K562 (cell line): Measurements from ENCODE around the gene FAM120B. TPM values are rescaled to one million over a fixed set of nuclear protein-coding genes. Genes with fewer than 3 reads are reported as not detected.

Experiments used
- ATAC-seq: fragments of 200-7000 bp; cut with Tn5 transposase; 3 replicates; pipeline ENCODE4 v1.9.1; 2020; ENCODE audit warnings: moderate library complexity
- BruUV-seq: library from RNA; stranded (reverse); fragments of 400-500 nt; replicated peaks from 2 replicates; lab custom pipeline; 2021; lab: Mats Ljungman, UMichigan
- CTCF ChIA-PET: fragments of 300-600 bp; formaldehyde crosslinking; extraction: SDS; loops from one replicate; lab custom pipeline; 2021; ENCODE audit warnings: low intra/inter-chr PET ratio; lab: Yijun Ruan, JAX
- POLR2A ChIA-PET: fragments of 300-600, 350-650 bp; sonication (Branson Sonifier 250); formaldehyde crosslinking; extraction: SDS; loops from one replicate; lab custom pipeline; 2021; ENCODE audit warnings: antibody characterized with exemption, inconsistent platforms; lab: Yijun Ruan, JAX
- DNase-seq, 4 experiments: peaks; one replicate each; pipeline versions ENCODE4 v3.0.0 to v3.0.0-alpha.2; 2011 to 2018; ENCODE audit warnings: low spot score in 3 of 4, mixed read lengths in 3 of 4; ENCODE audit errors: extremely low read depth in 1 of 4
- FAIRE-seq: peaks from 2 replicates; lab custom pipeline; 2011; peaks lifted over from hg19 to GRCh38; lab: Jason Lieb, UNC
- H2AFZ ChIP-seq: 2 replicates; pipeline ENCODE4 v1.6.0; 2011; ENCODE audit warnings: low read depth, low read length, control low read depth, inconsistent platforms
- H3K27ac ChIP-seq: fragments of 200-600 bp; 3 replicates; pipeline ENCODE4 v1.8.0; 2011; ENCODE audit warnings: low read depth, mild to moderate bottlenecking, control low read depth, inconsistent platforms, low read length, moderate library complexity, mixed read lengths; ENCODE audit errors: extremely low read depth
- H3K27me3 ChIP-seq, 2 experiments: fragments of 300-600 bp in 1 of 2; 2 replicates in 1 of 2; 3 replicates in 1 of 2; pipeline versions ENCODE4 v1.6.0 to v1.8.0; 2011; ENCODE audit warnings: inconsistent platforms in 2 of 2, low read length in 2 of 2, mild to moderate bottlenecking in 1 of 2, mixed read lengths in 1 of 2, moderate library complexity in 1 of 2; ENCODE audit not compliant: control insufficient read depth in 2 of 2, insufficient read depth in 2 of 2
- H3K36me3 ChIP-seq: fragments of 300-600 bp; 3 replicates; pipeline ENCODE4 v1.8.0; 2011; ENCODE audit warnings: mild to moderate bottlenecking, low read length, inconsistent platforms; ENCODE audit not compliant: control insufficient read depth, insufficient read depth
- H3K4me1 ChIP-seq, 2 experiments: fragments of 200-600 bp in 1 of 2; replicated peaks in 1 of 2; 2 replicates in 1 of 2; 3 replicates in 1 of 2; pipeline versions ENCODE4 v1.5.1 to v1.8.0; 2011; ENCODE audit warnings: inconsistent platforms in 2 of 2, low read length in 2 of 2, mild to moderate bottlenecking in 1 of 2, mixed read lengths in 1 of 2, moderate library complexity in 1 of 2; ENCODE audit not compliant: control insufficient read depth in 2 of 2, insufficient read depth in 2 of 2
- H3K4me2 ChIP-seq: 2 replicates; pipeline ENCODE4 v1.6.1; 2011; ENCODE audit warnings: low read length, control low read depth, inconsistent platforms, mixed read lengths; ENCODE audit not compliant: insufficient read depth
- H3K4me3 ChIP-seq: fragments of 200-600 bp; sonication (generic), shearing (Covaris generic); 2 replicates; pipeline ENCODE4 v1.5.1; 2016; ENCODE audit warnings: control low read depth, inconsistent platforms
- H3K79me2 ChIP-seq: fragments of 200-600 bp; 3 replicates; pipeline ENCODE4 v1.8.0; 2011; ENCODE audit warnings: low read length, inconsistent platforms; ENCODE audit not compliant: control insufficient read depth, insufficient read depth
- H3K9ac ChIP-seq, 2 experiments: 2 replicates each; pipeline versions ENCODE4 v1.6.0 to v1.6.1; 2011; ENCODE audit warnings: low read depth in 2 of 2, low read length in 2 of 2, control low read depth in 1 of 2, inconsistent platforms in 1 of 2, mild to moderate bottlenecking in 1 of 2, mixed read lengths in 1 of 2; ENCODE audit not compliant: insufficient read depth in 1 of 2
- H3K9me1 ChIP-seq: one replicate; pipeline ENCODE4 v1.6.0; 2011; ENCODE audit warnings: inconsistent platforms, mild to moderate bottlenecking, low read length, moderate library complexity; ENCODE audit not compliant: control insufficient read depth, insufficient read depth
- H3K9me3 ChIP-seq: replicated peaks from 2 replicates; pipeline ENCODE4 v1.5.1; 2011; ENCODE audit warnings: low read depth, low read length, inconsistent platforms; ENCODE audit not compliant: control insufficient read depth, insufficient read depth
- H4K20me1 ChIP-seq: replicated peaks from 2 replicates; pipeline ENCODE4 v1.6.1; 2011; ENCODE audit warnings: low read length, inconsistent platforms, mixed read lengths; ENCODE audit not compliant: control insufficient read depth, insufficient read depth
- CBX5 ChIP-seq: IDR thresholded peaks from 2 replicates; pipeline ENCODE4 v1.6.1; 2014; ENCODE audit warnings: low read depth, borderline replicate concordance
- ELK1 ChIP-seq: sonication (generic); formaldehyde crosslinking; IDR thresholded peaks from 2 replicates; pipeline ENCODE4 v1.8.1; 2022; ENCODE audit warnings: missing genetic modification reagents
- GABPB2 ChIP-seq: fragments of 250-450 bp; sonication (Bioruptor Pico); conservative IDR thresholded peaks from 2 replicates; pipeline ENCODE4 v1.5.1; 2021; ENCODE audit warnings: mild to moderate bottlenecking
- HCFC1 ChIP-seq: IDR thresholded peaks from 2 replicates; pipeline ENCODE4 v1.6.1; 2012; ENCODE audit warnings: low read depth, low read length, improper control_type of control experiment
- HDAC6 ChIP-seq: IDR thresholded peaks from 2 replicates; pipeline ENCODE4 v1.6.1; 2012; ENCODE audit warnings: low read depth, mild to moderate bottlenecking, control low read depth, inconsistent platforms, low read length, moderate library complexity
- IRF2 ChIP-seq: sonication (generic); formaldehyde crosslinking; IDR thresholded peaks from 2 replicates; pipeline ENCODE4 v1.8.1; 2022; ENCODE audit warnings: mild to moderate bottlenecking, missing genetic modification reagents
- KDM5B ChIP-seq: fragments of 200-600 bp; sonication (generic); IDR thresholded peaks from 2 replicates; pipeline ENCODE4 v1.6.1; 2012; ENCODE audit warnings: low read depth, mild to moderate bottlenecking, moderate library complexity, low read length, control low read depth, inconsistent platforms; ENCODE audit not compliant: insufficient replicate concordance
- MLLT1 ChIP-seq, 2 experiments: fragments of 450-650 bp; IDR thresholded peaks; 2 replicates each; pipeline ENCODE4 v1.6.1; 2016
- ZBTB5 ChIP-seq: fragments of 450-650 bp; IDR thresholded peaks from 2 replicates; pipeline ENCODE4 v1.6.1; 2017; ENCODE audit warnings: antibody characterized with exemption
- ZNF124 ChIP-seq: sonication (generic); formaldehyde crosslinking; IDR thresholded peaks from 2 replicates; pipeline ENCODE4 v1.8.1; 2022; ENCODE audit warnings: missing genetic modification reagents
- ZNF280B ChIP-seq: fragments of 250-450 bp; sonication (Bioruptor Pico); IDR thresholded peaks from 2 replicates; pipeline ENCODE4 v1.5.1; 2021; ENCODE audit warnings: mild to moderate bottlenecking
- ZNF444 ChIP-seq: fragments of 250-450 bp; sonication (Bioruptor Pico); IDR thresholded peaks from 2 replicates; pipeline ENCODE4 v1.4.0; 2020; ENCODE audit warnings: mild to moderate bottlenecking, moderate library complexity
- ZNF655 ChIP-seq: fragments of 250-450 bp; sonication (Bioruptor Pico); IDR thresholded peaks from 2 replicates; pipeline ENCODE4 v1.5.0; 2021
- ZNF75A ChIP-seq: fragments of 450-650 bp; formaldehyde crosslinking; IDR thresholded peaks from 2 replicates; pipeline ENCODE4 v1.4.0; 2020; ENCODE audit warnings: mild to moderate bottlenecking
- WGBS: fragments of 100-300 bp; shearing (Covaris generic); methylation state at CpG from one replicate; pipeline ENCODE4 v1.1.6; 2016; ENCODE audit warnings: low coverage, mixed read lengths; ENCODE audit not compliant: insufficient coverage; ENCODE audit errors: missing lambda C conversion rate; 5-methylcytosine and 5-hydroxymethylcytosine counted together
- in situ Hi-C: fragments of 300-500 bp; cut with MboI; formaldehyde crosslinking; loops from 4 replicates; pipeline ENCODE4 v1.15.0; 2018; ENCODE audit warnings: inconsistent platforms, mixed read lengths
- intact Hi-C: fragments of 100-400 bp; cut with micrococcal nuclease; formaldehyde crosslinking; loops from 2 replicates; pipeline ENCODE4 v1.14.2; 2022
- polyA plus RNA-seq, 8 experiments: library from polyadenylated mRNA; depleted of rRNA in 4 of 8; stranded (reverse) in 5 of 8; unstranded in 3 of 8; fragments of >200 nt; fragmentation: Nextera tagmentation in 2 of 8; fragmentation: Illumina TruSeq in 1 of 8; extraction: Ambion mirVana in 2 of 8; extraction: Trizol in 1 of 8; gene quantifications; 2 replicates each; pipeline versions ENCODE4 v1.2.1 to v1.2.3, GENCODE V29; 2011 to 2014; ENCODE audit warnings: inconsistent platforms in 1 of 8, missing spikeins in 1 of 8
- total RNA-seq, 7 experiments: library from RNA; depleted of rRNA in 6 of 7; stranded (reverse); fragments of >200 nt in 6 of 7; fragmentation: Illumina TruSeq in 2 of 7; extraction: Trizol in 2 of 7; gene quantifications; 2 replicates each; pipeline versions ENCODE4 v1.2.1 to v1.2.3, GENCODE V29; 2011 to 2021; ENCODE audit warnings: low replicate concordance in 1 of 7

Gene FAM120B
- total and polyA plus RNA-seq, 9 of the 15 experiments (the other 6 are each of a cell fraction or from before 2014, with no cell fraction given): 3.5 to 22.6 (median 14.7) TPM

GRCh38 chr6:170448751-170449630 is 142.4 kb downstream of the FAM120B start:
- Histone ChIP-seq H3K4me3 (no peak overlapping the region), H3K27ac (no peak overlapping the region), H4K20me1 (peaks cover 20% of the 10 kb centered on the region), H3K4me2 (no peak overlapping the region), H3K36me3 (no peaks in the 10 kb centered on the region), H3K9me3 (peaks cover 3% of the 10 kb centered on the region), H3K4me1 (peaks cover 0 to 14% of the 10 kb centered on the region in 2 experiments; a peak in 1 of 5 replicates), H2AFZ (no peak overlapping the region), H3K79me2 (no peaks in the 10 kb centered on the region), H3K9ac (peak overlapping the region in 1 of 2 experiments; percentile 46; a peak in 1 of 4 replicates), H3K9me1 (no peaks in the 10 kb centered on the region), H3K27me3 (peaks cover 76 to 95% of the 10 kb centered on the region in 2 experiments)
- POLR2A ChIA-PET: interaction anchor here (1.2 kb wide), 1 partner anchor 10 kb away, joined by 3 read pairs; no protein-coding TSS in a partner anchor
- FAIRE-seq (no peak), DNase-seq (no peak), ATAC-seq (no peak)
- CTCF ChIA-PET: no interaction called here
- in situ Hi-C loops: no loop called here
- intact Hi-C loops: no loop called here
- no TSS peak for BruUV-seq
- WGBS: 2% methylated on average over 20 of the region's 20 CpGs
- TF ChIP-seq KDM5B: no peak
- TF ChIP-seq ZNF444 (CRISPR knock-in tag): no peak
- no peak for TF ChIP-seq HDAC6
- TF ChIP-seq ZNF655: no peak
- TF ChIP-seq ZBTB5: no peak
- TF ChIP-seq GABPB2 (CRISPR knock-in tag): no peak
- no peak for TF ChIP-seq ZNF124 (CRISPR knock-in tag)
- TF ChIP-seq CBX5: no peak
- TF ChIP-seq ELK1 (CRISPR knock-in tag): no peak
- no peak for TF ChIP-seq ZNF280B (CRISPR knock-in tag)
- no peak for TF ChIP-seq MLLT1 (IDR thresholded peaks at IDR 0.05)
- TF ChIP-seq ZNF75A (CRISPR knock-in tag): no peak
- TF ChIP-seq IRF2 (CRISPR knock-in tag): no peak
- no peak for TF ChIP-seq HCFC1
